CD14-positive monocyte (primary cell): ENCODE data around the gene PACSIN3. TPM values are rescaled to one million over a fixed set of nuclear protein-coding genes. Genes with fewer than 3 reads are reported as not detected.

Experiments used
- DNase-seq, 3 donors: peaks; one replicate each; pipeline ENCODE4 v3.0.0-alpha.2; 2011 to 2022
- H2AFZ ChIP-seq: 2 replicates; pipeline ENCODE4 v1.6.0; 2012; ENCODE audit warnings: mild to moderate bottlenecking, low read depth, low read length, inconsistent platforms; ENCODE audit not compliant: insufficient read depth, poor library complexity, severe bottlenecking
- H3K27ac ChIP-seq, 2 donors: 1 replicate in 1 of 2; 2 replicates in 1 of 2; pipeline ENCODE4 v1.5.1; 2012 to 2013; ENCODE audit warnings: low read length in 2 of 2, control low read depth in 1 of 2, inconsistent platforms in 1 of 2, low read depth in 1 of 2, mild to moderate bottlenecking in 1 of 2
- H3K27me3 ChIP-seq, 2 donors: one replicate each; pipeline versions ENCODE4 v1.6.0 to v1.6.1; 2011 to 2013; ENCODE audit warnings: low read length in 2 of 2; ENCODE audit not compliant: control insufficient read depth in 2 of 2, insufficient read depth in 2 of 2
- H3K36me3 ChIP-seq, 2 donors: replicated peaks in 1 of 2; 1 replicate in 1 of 2; 2 replicates in 1 of 2; pipeline versions ENCODE4 v1.5.1 to v1.6.1; 2012 to 2013; ENCODE audit warnings: low read length in 2 of 2, control low read depth in 1 of 2, inconsistent platforms in 1 of 2, mild to moderate bottlenecking in 1 of 2; ENCODE audit not compliant: insufficient read depth in 2 of 2, control insufficient read depth in 1 of 2
- H3K4me1 ChIP-seq, 2 donors: 1 replicate in 1 of 2; 2 replicates in 1 of 2; pipeline versions ENCODE4 v1.5.1 to v1.6.1; 2012 to 2013; ENCODE audit warnings: low read length in 2 of 2, control low read depth in 1 of 2, inconsistent platforms in 1 of 2, mild to moderate bottlenecking in 1 of 2, moderate library complexity in 1 of 2; ENCODE audit not compliant: insufficient read depth in 2 of 2, control insufficient read depth in 1 of 2
- H3K4me2 ChIP-seq: replicated peaks from 2 replicates; pipeline ENCODE3; 2012; ENCODE audit warnings: low read length, moderate library complexity, mild to moderate bottlenecking; ENCODE audit not compliant: poor library complexity, severe bottlenecking; ENCODE audit errors: extremely low read depth
- H3K4me3 ChIP-seq, 3 experiments: fragments of 200-600 bp in 1 of 3; sonication (generic) in 1 of 3; replicated peaks in 1 of 3; 1 replicate in 2 of 3; 2 replicates in 1 of 3; pipeline ENCODE4 v1.5.1; 2011 to 2013; ENCODE audit warnings: low read length in 3 of 3, mild to moderate bottlenecking in 3 of 3, control low read depth in 2 of 3, low read depth in 2 of 3, inconsistent platforms in 1 of 3, moderate library complexity in 1 of 3
- H3K79me2 ChIP-seq: 2 replicates; pipeline ENCODE4 v1.6.0; 2012; ENCODE audit warnings: mild to moderate bottlenecking, control low read depth, inconsistent platforms, low read length, moderate library complexity; ENCODE audit not compliant: insufficient read depth
- H3K9ac ChIP-seq: 2 replicates; pipeline ENCODE4 v1.6.0; 2017; ENCODE audit warnings: low read length, mild to moderate bottlenecking; ENCODE audit not compliant: insufficient read depth, poor library complexity, severe bottlenecking
- H3K9me3 ChIP-seq, 2 donors: replicated peaks in 1 of 2; 1 replicate in 1 of 2; 2 replicates in 1 of 2; pipeline versions ENCODE4 v1.5.1 to v1.6.1; 2012 to 2013; ENCODE audit warnings: low read length in 2 of 2, control low read depth in 1 of 2; ENCODE audit not compliant: control insufficient read depth in 1 of 2, insufficient read depth in 1 of 2
- H4K20me1 ChIP-seq: 2 replicates; pipeline ENCODE4 v1.6.0; 2012; ENCODE audit warnings: mild to moderate bottlenecking, low read length, control low read depth, moderate library complexity; ENCODE audit not compliant: insufficient read depth
- H3K27ac Mint-ChIP-seq, 7 donors: one replicate each; pipeline ENCODE4 v1.8.0; 2020; ENCODE audit warnings: mild to moderate bottlenecking in 7 of 7, mixed read lengths in 7 of 7, moderate library complexity in 6 of 7, inconsistent platforms in 2 of 7
- H3K27me3 Mint-ChIP-seq, 3 donors: one replicate each; pipeline ENCODE4 v1.8.0; 2021 to 2022; ENCODE audit warnings: low read depth in 3 of 3, mild to moderate bottlenecking in 3 of 3, mixed read lengths in 3 of 3, moderate library complexity in 3 of 3, inconsistent platforms in 1 of 3
- H3K36me3 Mint-ChIP-seq, 2 donors: one replicate each; pipeline ENCODE4 v1.8.0; 2020; ENCODE audit warnings: mixed read lengths in 2 of 2, inconsistent platforms in 1 of 2, mild to moderate bottlenecking in 1 of 2
- H3K4me1 Mint-ChIP-seq: one replicate; pipeline ENCODE4 v1.8.0; 2020; ENCODE audit warnings: mild to moderate bottlenecking, mixed read lengths
- H3K4me3 Mint-ChIP-seq, 2 donors: one replicate each; pipeline ENCODE4 v1.8.0; 2020; ENCODE audit warnings: mild to moderate bottlenecking in 2 of 2, mixed read lengths in 2 of 2, moderate library complexity in 1 of 2
- H3K9me3 Mint-ChIP-seq, 7 donors: one replicate each; pipeline ENCODE4 v1.8.0; 2020 to 2022; ENCODE audit warnings: mixed read lengths in 7 of 7, mild to moderate bottlenecking in 6 of 7, moderate library complexity in 6 of 7, inconsistent platforms in 2 of 7
- CTCF ChIP-seq: fragments of 200-600 bp; IDR thresholded peaks from one replicate; pipeline ENCODE4 v1.8.0; 2022; ENCODE audit warnings: antibody characterized with exemption, mild to moderate bottlenecking
- WGBS: methylation state at CpG from one replicate; pipeline ENCODE4 v1.1.5; 2013; ENCODE audit warnings: missing lambda C conversion rate; ENCODE audit not compliant: insufficient coverage; 5-methylcytosine and 5-hydroxymethylcytosine counted together
- intact Hi-C, 2 donors: fragments of 100-400 bp; cut with micrococcal nuclease; formaldehyde crosslinking; loops; one replicate each; pipeline versions ENCODE4 v1.15.0 to v1.15.1; 2023
- polyA plus RNA-seq, 3 donors: library from polyadenylated mRNA; depleted of rRNA in 1 of 3; unstranded in 2 of 3; stranded (reverse) in 1 of 3; fragments of 300-500 nt in 2 of 3; fragments of >200 nt in 1 of 3; fragmentation: Illumina TruSeq in 2 of 3; gene quantifications; 1 replicate in 2 of 3; 2 replicates in 1 of 3; pipeline ENCODE4 v1.2.3, GENCODE V29; 2012 to 2021

PACSIN3 gene
- polyA plus RNA-seq, 3 donors = not detected

GRCh38 chr11:47136327-47136726 is 49.9 kb downstream of the PACSIN3 start:
- no peak overlapping the region for H3K4me2 ChIP-seq
- intact Hi-C loops = no loop called here
- no peak overlapping the region for H3K27ac ChIP-seq
- H3K27ac Mint-ChIP-seq = no peak overlapping the region
- H3K4me1 Mint-ChIP-seq = peaks cover 4% of the 10 kb centered on the region
- peaks cover 0 to 2% (median 0%) of the 10 kb centered on the region in 7 donors for H3K9me3 Mint-ChIP-seq
- H4K20me1 ChIP-seq = no peaks in the 10 kb centered on the region
- no peaks in the 10 kb centered on the region for H3K79me2 ChIP-seq
- no peaks in the 10 kb centered on the region for H3K36me3 ChIP-seq
- no peaks in the 10 kb centered on the region for H3K4me1 ChIP-seq
- peaks cover 9 to 12% of the 10 kb centered on the region in 2 donors for H3K36me3 Mint-ChIP-seq
- DNase-seq = no peak
- no peak overlapping the region for H3K9ac ChIP-seq
- WGBS = 90% methylated on average over 2 of the region's 3 CpGs
- H3K4me3 Mint-ChIP-seq = no peak overlapping the region
- H3K4me3 ChIP-seq = no peak overlapping the region
- no peaks in the 10 kb centered on the region for H3K27me3 Mint-ChIP-seq
- no peak overlapping the region for H2AFZ ChIP-seq
- no peaks in the 10 kb centered on the region for H3K9me3 ChIP-seq
- no peak for TF ChIP-seq CTCF
- H3K27me3 ChIP-seq = no peaks in the 10 kb centered on the region

- Mint-ChIP-seq H3K4me1 (no peaks in the 10 kb centered on the region), H3K27ac (no peak overlapping the region), H3K4me3 (no peak overlapping the region), H3K27me3 (no peaks in the 10 kb centered on the region), H3K36me3 (peaks cover 4 to 6% of the 10 kb centered on the region in 2 donors), H3K9me3 (peaks cover 0 to 1% (median 0%) of the 10 kb centered on the region in 7 donors)
- Histone ChIP-seq H3K9ac (no peak overlapping the region), H3K27me3 (no peaks in the 10 kb centered on the region), H3K4me2 (no peak overlapping the region), H4K20me1 (no peaks in the 10 kb centered on the region), H3K9me3 (no peaks in the 10 kb centered on the region), H3K4me3 (no peak overlapping the region), H3K36me3 (no peaks in the 10 kb centered on the region), H3K4me1 (no peaks in the 10 kb centered on the region), H3K27ac (no peak overlapping the region), H3K79me2 (no peaks in the 10 kb centered on the region), H2AFZ (no peak overlapping the region)
- DNase-seq = no peak
- WGBS = no CpG with 5 or more reads among the region's 1 CpG
- no peak for TF ChIP-seq CTCF
- intact Hi-C loops = no loop called here
Measured at GRCh38 chr11:47132981-47133380, 53.3 kb downstream of the PACSIN3 start.
